Breast epithelium (tissue), 3 donors: ENCODE measurements around the gene IPO9.
"Not testable (repeated sequence)": the region's sequence is repeated elsewhere in the genome, so short reads cannot be mapped to it uniquely, and the experiment has no call there.

Source experiments
- CTCF ChIP-seq, 3 donors: fragments of 450-650 bp; IDR thresholded peaks; one replicate each; pipeline ENCODE4 v1.5.1; 2016 to 2017; ENCODE audit warnings: antibody characterized with exemption in 3 of 3, mild to moderate bottlenecking in 3 of 3, moderate library complexity in 3 of 3
- POLR2A ChIP-seq: fragments of 450-650 bp; IDR thresholded peaks from one replicate; pipeline ENCODE4 v1.6.1; 2016; ENCODE audit warnings: antibody characterized with exemption, mild to moderate bottlenecking, moderate library complexity
- POLR2AphosphoS5 ChIP-seq, 3 donors: sonication (generic); formaldehyde crosslinking; IDR thresholded peaks; one replicate each; pipeline ENCODE4 v1.6.1; 2017; ENCODE audit warnings: antibody characterized with exemption in 3 of 3

- TF ChIP-seq POLR2AphosphoS5 (IDR thresholded peaks at IDR 0.05); CTCF (IDR thresholded peaks at IDR 0.05); POLR2A: not testable (repeated sequence)
These were observed 27.8 kb downstream of the IPO9 start for GRCh38 chr1:201856722-201857121.
